DMS79 (cell line): ENCODE results near the gene ABHD17A.
A peak's percentile ranks its signal among the peaks of the same experiment; 100 is the strongest.

ENCODE experiments used
- DNase-seq: peaks from one replicate; lab custom pipeline; 2025; lab: John Stamatoyannopoulos, UW

The ABHD17A gene

GRCh38 chr19:1885398-1886119, at the start of gene ABHD17A:
TSS of gene ABHD17A (minus strand) at chr19:1885496. CDS start at chr19:1881566, 3,930 bp downstream.
- DNase-seq: peak; percentile 49

DNA sequence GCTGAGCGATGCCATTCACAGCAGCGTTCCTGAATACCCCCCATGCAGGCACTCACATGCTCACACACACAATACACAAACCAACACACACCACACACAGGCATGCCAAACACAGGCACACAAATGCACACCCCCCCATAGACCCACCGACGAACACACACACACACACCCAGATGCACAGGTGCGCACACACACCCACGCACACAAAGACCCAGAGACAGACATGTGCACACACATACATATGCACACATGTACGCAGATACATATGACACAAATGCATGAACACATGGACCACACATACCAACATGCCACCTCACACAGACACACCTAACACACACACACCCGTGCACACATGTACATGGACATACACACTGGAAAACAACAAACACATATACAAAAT, 48.6 kb upstream of the ABHD17A start:
- DNase-seq: no peak

- DNase-seq: no peak
Measured at GRCh38 chr19:1933244-1933643, 47.9 kb upstream of the ABHD17A start.

DNA sequence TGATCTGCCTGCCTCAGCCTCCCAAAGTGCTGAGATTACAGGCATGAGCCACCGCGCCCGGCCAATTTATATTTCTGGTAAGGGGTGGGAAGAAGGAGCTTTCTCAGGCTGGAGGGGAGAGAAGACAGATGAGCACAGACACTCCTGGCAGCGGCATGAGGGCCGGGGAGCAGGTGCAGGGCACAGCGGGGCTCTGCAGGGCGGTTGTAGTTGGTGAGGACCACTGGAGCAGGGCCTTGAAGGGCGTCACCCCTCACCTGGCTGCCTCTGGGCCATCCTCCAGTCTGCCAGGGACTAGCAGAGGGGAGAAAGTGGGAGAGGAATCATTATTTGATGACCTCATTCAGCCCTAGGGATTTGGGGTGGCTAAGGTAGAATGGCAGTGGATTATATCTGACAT, 47.1 kb upstream of the ABHD17A start:
- no peak for DNase-seq

DNA sequence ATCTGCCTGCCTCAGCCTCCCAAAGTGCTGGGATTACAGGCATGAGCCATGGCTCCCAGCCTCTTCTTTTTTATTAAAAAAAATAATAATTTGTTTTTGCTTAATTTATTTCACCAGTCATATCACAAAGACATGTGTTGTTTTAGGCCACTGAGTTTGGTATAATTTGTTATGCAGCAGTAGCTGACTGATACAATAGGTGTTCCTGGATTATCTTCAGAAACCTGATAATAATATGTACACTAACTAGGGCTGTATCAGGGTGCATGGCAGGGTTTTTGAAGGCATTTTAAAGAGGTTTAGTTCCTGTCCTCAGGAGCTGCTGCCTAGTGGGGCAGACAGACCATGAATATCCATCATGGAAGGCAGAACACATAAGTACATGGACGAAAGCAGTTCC, 46.1 kb upstream of the ABHD17A start:
- DNase-seq: no peak

DNA sequence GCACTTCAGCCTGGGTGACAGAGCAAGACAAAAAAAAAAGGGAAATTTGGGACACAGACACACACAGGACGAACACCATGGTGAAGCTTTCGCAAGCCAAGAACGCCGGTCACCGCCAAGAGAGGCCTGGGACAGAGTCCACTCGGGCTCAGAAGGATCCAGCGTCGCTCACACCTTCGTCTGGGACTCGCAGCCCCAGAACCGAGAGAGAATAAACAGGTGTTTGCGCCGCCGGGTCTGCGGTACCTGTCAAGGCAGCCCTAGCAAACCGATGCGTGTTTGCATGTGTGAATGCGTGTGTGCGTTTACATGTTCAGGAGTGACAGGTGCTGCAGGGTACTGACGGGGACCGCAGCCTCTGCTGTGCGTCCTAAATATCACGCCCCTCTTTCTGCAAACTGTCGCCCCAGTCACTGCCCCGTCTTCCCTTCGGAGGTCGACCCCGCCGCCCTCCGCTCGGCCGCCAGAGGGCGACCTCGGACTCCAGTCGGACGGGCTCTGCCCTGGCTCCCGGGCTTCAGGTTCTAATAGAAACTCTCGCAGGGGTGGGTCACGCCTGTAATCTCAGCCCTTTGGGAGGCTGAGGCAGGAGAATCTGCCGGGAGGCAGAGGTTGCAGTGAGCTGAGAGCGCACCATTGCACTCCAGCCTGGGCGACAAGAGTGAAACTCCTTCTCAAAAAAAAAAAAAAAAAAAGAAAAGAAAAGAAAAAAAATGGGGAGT, 43.9 kb upstream of the ABHD17A start:
- DNase-seq: peak; percentile 37

DNA sequence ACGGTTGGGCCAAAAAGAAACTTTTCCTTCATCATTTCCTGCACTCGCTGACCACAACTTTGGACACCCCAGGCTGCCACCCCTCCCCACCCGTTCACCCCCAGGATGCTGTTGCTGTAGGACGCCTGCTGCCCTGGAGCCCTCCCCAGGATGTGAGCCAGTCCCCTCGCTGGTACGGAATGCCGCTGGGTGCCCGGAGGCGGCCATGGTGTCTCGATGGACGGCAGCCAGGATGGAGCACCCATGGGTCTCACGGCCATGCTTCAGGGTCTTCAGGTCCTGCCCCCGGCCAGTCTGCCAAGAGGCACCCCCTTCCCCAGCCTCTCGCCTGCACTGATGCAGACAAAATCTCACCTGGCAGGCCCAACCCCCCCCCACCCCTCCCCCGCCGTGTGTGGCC, 40.2 kb upstream of the ABHD17A start:
- no peak for DNase-seq

DNA sequence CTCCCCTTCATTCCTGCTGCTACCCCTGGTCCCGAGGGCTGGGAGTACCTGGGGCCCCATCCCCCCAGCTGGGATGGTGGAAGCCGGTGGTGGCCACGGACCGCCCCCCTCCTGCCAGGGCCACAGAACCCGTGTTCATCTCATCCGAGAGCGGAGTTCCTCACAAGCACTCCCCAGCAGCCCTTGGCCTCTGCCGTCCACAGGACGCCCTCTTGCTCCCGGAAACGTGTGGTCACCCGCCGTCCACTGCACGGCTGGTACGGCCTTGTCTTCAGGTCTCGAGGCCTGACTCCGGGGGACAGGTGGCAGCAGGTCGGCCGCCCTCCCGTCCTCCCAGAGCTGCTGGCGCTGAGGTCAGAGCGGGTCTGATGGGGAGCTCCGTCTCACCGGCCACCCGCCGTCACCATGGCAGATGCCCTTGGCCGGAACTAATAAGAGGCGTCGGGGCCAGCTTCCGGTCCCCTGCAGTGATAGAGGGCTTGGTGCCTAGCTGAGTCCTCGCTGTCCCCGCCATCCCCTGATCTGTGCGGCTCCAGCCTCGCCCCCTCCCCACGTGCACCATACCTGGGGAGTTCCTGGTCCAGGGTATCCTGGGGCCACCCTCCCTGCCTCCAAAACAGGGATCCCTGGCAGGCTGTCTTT, 39.1 kb upstream of the ABHD17A start:
- no peak for DNase-seq

DNA sequence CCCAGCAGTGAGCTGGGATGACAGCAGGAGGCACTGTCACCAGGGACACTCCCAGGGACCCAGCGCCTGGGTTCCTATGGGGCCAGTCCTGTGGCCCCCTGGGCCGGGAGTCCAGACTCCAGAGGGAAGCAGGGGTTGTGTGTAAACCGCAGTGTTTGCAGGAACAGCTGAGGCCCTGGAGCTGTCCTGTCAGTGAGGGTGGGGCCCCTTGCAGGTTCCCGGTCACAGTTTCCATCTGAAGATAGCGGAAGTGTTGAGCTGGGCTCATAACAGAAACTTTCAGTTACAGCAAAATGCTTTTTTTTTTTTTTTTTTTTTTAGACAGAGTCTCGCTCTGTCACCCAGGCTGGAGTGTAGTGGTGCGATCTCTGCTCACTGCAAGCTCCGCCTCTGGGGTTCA, 38.0 kb upstream of the ABHD17A start:
- DNase-seq: no peak

GRCh38 chr19:1922803-1923202, 37.5 kb upstream of the ABHD17A start:
- DNase-seq: no peak

DNA sequence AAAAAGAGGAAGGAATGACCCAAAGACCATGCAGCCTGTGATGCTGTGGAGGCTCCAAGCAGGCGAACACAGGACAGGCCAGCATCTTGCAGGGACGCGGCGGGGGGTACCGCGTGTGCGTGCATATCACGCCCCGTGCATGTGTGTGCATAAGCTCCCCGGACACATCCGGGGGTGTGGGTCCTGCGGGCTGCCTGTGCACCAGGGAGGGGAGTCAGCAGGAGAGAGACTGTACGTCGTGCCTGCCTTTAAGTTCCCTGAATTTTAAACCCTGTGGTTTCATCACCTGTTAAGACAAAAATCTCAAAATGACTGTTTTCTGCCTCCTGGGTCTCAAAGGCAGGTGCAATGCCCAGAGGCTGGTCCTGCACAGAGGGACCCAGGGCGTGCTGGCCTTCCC, 36.5 kb upstream of the ABHD17A start:
- DNase-seq: no peak

DNA sequence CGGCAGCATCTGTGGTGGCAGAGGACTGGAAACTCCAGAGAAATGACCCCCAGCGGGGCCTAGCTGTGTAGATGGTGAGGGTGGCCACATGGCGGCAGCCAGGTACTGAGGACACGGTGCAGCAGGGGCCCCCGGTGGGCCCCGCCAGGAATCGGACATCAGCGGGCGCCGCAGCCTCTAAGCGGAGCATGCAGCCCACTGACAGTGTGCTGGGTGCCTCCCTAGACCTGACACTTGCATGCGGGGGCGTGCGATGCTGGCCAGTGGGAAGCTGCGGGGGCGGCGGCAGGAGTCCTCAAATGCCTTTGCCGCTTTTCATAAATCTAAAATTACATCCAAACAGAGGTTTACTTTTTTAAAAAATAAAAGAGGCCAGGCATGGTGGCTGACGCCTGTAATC, 36.0 kb upstream of the ABHD17A start:
- no peak for DNase-seq

DNA sequence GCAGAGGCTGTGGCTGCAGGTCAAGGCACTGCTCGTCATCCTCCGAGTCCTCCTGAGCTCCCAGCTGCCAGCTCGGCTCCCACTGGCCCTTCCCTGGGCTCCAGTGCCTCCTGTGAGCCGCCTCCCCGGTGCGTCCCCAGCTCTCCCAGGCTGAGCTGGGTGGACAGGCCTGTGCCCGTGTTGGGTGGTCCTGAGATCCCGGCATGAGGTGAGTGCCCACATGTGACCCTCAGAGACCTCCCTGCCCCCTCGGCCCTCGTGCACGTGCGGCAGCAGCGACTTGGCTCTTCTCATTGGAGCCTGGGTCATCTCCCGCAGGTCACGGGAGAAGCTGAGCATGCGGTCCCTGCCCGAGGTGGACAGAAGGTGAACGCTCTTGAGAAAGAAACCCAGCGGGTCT, 35.3 kb upstream of the ABHD17A start:
- DNase-seq: no peak

- no peak for DNase-seq
Measured at GRCh38 chr19:1918975-1919374, 33.7 kb upstream of the ABHD17A start.

DNA sequence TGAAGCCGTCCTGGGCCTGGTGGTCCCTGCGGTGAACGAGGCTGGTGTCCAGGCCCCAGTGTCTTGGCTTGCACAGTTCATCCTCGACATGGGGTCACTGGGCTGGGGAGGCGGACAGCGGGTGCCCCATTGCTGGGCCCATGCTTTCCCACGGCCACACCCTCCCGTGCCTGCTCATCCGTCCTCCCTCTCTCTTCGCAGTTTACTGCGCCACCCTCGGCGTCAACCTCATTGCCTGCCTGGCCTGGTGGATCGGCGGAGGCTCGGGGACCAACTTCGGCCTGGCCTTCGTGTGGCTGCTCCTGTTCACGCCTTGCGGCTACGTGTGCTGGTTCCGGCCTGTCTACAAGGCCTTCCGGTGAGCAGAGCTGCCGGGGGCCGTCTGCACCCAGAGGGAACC, 32.6 kb upstream of the ABHD17A start:
- DNase-seq: no peak

DNA sequence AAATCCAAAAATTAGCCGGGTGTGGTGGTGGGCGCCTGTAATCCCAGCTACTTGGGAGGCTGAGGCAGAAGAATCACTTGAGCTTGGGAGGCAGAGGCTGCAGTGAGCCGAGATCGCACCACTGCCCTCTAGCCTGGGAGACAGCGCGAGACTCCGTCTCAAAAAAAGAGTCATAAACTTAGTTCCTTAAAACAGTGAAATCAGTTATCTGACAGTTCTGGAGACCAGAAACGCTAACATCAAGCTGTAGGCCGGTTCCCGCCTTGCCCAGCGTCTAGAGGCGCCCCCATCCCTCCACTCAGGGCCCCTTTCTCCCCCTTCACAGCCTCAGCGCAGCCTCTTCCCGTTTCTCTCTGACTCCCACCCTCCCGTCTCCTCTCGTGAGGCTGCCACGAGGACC, 31.9 kb upstream of the ABHD17A start:
- DNase-seq: no peak

GRCh38 chr19:1914826-1915341, 29.6 kb upstream of the ABHD17A start:
- no peak for DNase-seq

DNA sequence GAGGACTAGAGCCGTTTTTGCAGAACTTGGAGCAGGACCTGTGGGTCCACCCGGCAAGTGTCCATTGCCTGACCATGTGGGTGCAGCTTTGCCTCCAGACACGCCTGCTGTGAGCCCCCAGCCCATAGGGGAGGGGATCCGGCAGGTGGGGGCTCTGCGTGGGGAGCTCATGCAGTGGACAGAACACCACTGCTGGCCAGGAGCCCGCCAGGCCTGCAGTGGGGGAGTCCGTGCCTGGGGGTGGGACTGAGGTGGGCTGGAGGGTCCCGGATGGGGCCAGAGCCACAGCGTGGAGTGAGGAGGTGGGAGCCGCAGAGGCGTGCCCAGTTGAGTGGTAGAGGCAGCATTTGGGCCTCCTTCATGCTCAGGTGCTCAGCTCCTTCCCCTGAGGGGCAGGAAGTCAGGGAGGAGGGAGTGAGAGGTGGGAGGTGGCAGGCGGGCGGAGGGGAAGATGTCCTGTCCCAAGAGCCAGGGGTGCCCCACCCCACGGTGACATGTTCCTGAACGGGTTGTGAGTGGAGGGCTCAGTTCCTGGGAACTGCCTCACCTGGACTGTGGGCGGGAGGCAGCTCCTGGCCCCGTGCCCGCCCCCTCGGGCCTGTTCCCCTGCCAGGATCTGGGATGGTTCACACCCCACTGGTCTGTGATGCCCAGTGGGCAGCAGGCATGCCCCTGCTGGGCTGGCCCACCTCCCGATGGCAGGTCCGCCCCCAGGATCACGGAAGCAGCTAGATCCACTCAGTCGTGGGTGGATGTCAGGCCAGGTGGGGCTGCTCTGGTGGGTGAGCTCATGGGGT, 28.7 kb upstream of the ABHD17A start:
- no peak for DNase-seq

DNA sequence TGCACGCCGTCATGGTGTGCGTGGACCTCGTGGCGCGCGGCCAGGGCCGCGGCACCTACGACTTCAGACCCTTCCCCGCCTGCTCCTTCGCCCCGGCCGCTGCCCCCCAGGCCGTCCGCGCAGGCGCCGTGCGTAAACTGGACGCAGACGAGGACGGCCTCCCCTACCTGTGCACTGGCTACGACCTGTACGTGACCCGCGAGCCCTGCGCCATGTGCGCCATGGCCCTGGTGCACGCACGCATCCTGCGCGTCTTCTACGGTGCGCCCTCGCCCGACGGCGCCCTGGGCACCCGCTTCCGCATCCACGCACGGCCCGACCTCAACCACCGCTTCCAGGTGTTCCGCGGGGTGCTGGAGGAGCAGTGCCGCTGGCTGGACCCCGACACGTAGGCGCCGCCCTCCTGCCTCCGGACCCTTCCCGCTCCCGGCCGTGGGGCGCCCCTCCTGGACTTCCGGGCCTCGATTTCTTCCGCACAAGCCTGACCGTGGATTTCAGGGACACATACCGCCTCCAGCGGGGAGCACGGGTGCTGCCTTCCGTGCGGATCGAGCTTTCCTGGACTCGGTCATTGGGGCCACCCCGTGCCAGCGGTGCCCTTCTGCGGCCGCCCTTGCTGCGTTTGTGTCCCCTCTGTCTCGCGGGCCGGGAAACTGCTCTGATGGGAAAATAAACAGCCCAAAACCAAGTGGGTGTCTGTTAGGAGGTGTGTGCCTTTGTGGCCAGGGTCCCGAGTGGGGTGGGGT, 27.6 kb upstream of the ABHD17A start:
- DNase-seq: no peak

DNA sequence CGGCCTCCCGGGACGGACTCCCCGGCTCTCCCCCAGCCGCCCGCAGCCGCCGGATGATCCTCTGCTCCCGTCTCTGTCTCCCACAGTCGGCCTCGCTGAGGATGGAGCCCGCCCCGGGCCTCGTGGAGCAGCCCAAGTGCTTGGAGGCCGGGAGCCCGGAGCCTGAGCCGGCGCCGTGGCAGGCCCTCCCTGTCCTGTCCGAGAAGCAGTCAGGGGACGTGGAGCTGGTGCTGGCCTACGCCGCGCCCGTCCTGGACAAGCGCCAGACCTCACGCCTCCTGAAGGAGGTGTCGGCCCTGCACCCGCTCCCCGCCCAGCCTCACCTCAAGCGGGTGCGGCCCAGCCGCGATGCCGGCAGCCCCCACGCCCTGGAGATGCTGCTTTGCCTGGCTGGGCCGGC, 26.7 kb upstream of the ABHD17A start:
- DNase-seq: no peak

GRCh38 chr19:1911098-1911497, 25.8 kb upstream of the ABHD17A start:
- DNase-seq: no peak

DNA sequence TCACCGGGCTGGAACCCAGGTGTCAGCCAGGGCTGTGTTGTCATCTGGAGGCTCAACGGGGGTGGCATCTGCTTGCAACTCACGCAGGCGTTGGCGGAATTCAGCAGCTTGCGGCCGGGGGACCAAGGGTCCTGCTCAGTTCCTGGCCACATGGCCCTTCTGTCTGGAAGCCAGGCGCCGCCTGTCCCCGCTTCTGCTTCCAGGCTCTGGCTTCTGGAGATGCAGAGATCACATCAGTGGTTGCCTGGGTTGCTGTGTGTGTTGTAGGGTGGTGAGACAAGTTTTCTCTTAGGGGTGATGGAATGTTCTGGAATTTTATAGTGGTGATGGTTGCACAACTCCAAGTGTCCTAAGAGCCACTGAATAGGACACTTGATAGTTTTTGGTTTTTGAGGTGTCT, 24.9 kb upstream of the ABHD17A start:
- DNase-seq: no peak
